WTC11 (cell line): ENCODE measurements around the gene CGNL1. TPM values are rescaled to one million over a fixed set of nuclear protein-coding genes. Genes with fewer than 3 reads are reported as not detected.

ENCODE experiments used
- ATAC-seq: fragments of 200-7000 bp; cut with Tn5 transposase; 2 replicates; pipeline ENCODE4 v1.10.0; 2021; ENCODE audit warnings: mild to moderate bottlenecking, moderate library complexity
- CTCF ChIA-PET: fragments of 300-600 bp; sonication (Branson Sonifier 250); formaldehyde crosslinking; loops from one replicate; lab custom pipeline; 2021; ENCODE audit warnings: antibody characterized with exemption; lab: Charles Lee
- POLR2A ChIA-PET: fragments of 350-600 bp; sonication (Branson Sonifier 250); formaldehyde crosslinking; loops from one replicate; lab custom pipeline; 2021; ENCODE audit warnings: antibody characterized with exemption; lab: Charles Lee
- DNase-seq: peaks from one replicate; pipeline ENCODE4 v3.0.0; 2021; ENCODE audit warnings: low spot score
- H3K27ac Mint-ChIP-seq: 2 replicates; pipeline ENCODE4 v1.8.0; 2021; ENCODE audit warnings: mixed read lengths
- H3K27me3 Mint-ChIP-seq: 2 replicates; pipeline ENCODE4 v1.8.0; 2021; ENCODE audit warnings: low read depth, mild to moderate bottlenecking, moderate library complexity, mixed read lengths
- H3K36me3 Mint-ChIP-seq: 2 replicates; pipeline ENCODE4 v1.8.0; 2021; ENCODE audit warnings: mixed read lengths
- H3K4me1 Mint-ChIP-seq: 2 replicates; pipeline ENCODE4 v1.8.0; 2022; ENCODE audit warnings: mixed read lengths
- H3K4me3 Mint-ChIP-seq: 2 replicates; pipeline ENCODE4 v1.8.0; 2021; ENCODE audit warnings: mild to moderate bottlenecking, moderate library complexity, mixed read lengths
- H3K9me3 Mint-ChIP-seq: 2 replicates; pipeline ENCODE4 v1.8.0; 2021; ENCODE audit warnings: mixed read lengths
- CBFB ChIP-seq: sonication (generic); formaldehyde crosslinking; IDR thresholded peaks from 2 replicates; pipeline ENCODE4 v1.8.1; 2022; ENCODE audit warnings: mild to moderate bottlenecking, low read depth, missing genetic modification reagents
- CREM ChIP-seq: sonication (generic); formaldehyde crosslinking; IDR thresholded peaks from 2 replicates; pipeline ENCODE4 v1.8.1; 2022; ENCODE audit warnings: mild to moderate bottlenecking, missing genetic modification reagents, moderate library complexity
- ERG ChIP-seq: fragments of 250-450 bp; sonication (Bioruptor Pico); IDR thresholded peaks from 2 replicates; pipeline ENCODE4 v1.8.0; 2021; ENCODE audit warnings: mild to moderate bottlenecking
- ESRRA ChIP-seq: sonication (generic); formaldehyde crosslinking; IDR thresholded peaks from 2 replicates; pipeline ENCODE4 v1.8.1; 2022; ENCODE audit warnings: mild to moderate bottlenecking, missing genetic modification reagents, borderline replicate concordance
- IRF1 ChIP-seq: sonication (generic); formaldehyde crosslinking; IDR thresholded peaks from 2 replicates; pipeline ENCODE4 v1.8.0; 2023; ENCODE audit warnings: missing genetic modification reagents
- NR3C1 ChIP-seq: sonication (generic); formaldehyde crosslinking; conservative IDR thresholded peaks from 2 replicates; pipeline ENCODE4 v1.8.1; 2023; ENCODE audit warnings: low read depth, mild to moderate bottlenecking, missing genetic modification reagents
- PRDM15 ChIP-seq: sonication (generic); formaldehyde crosslinking; IDR thresholded peaks from 2 replicates; pipeline ENCODE4 v1.8.0; 2022; ENCODE audit warnings: missing genetic modification reagents
- SMAD3 ChIP-seq: sonication (generic); formaldehyde crosslinking; IDR thresholded peaks from 2 replicates; pipeline ENCODE4 v1.8.0; 2022; ENCODE audit warnings: missing genetic modification reagents, mild to moderate bottlenecking, borderline replicate concordance
- ZMAT4 ChIP-seq: fragments of 250-450 bp; sonication (Bioruptor Pico); IDR thresholded peaks from 2 replicates; pipeline ENCODE4 v1.9.0; 2021; ENCODE audit warnings: mild to moderate bottlenecking
- ZNF121 ChIP-seq: sonication (generic); formaldehyde crosslinking; IDR thresholded peaks from 2 replicates; pipeline ENCODE4 v1.8.0; 2023; ENCODE audit warnings: missing genetic modification reagents
- ZNF219 ChIP-seq: sonication (generic); formaldehyde crosslinking; IDR thresholded peaks from 2 replicates; pipeline ENCODE4 v1.8.0; 2023; ENCODE audit warnings: missing genetic modification reagents, mild to moderate bottlenecking, borderline replicate concordance
- ZNF232 ChIP-seq: sonication (generic); formaldehyde crosslinking; IDR thresholded peaks from 2 replicates; pipeline ENCODE4 v1.8.0; 2022; ENCODE audit warnings: mild to moderate bottlenecking, missing genetic modification reagents
- ZNF263 ChIP-seq: sonication (generic); formaldehyde crosslinking; IDR thresholded peaks from 2 replicates; pipeline ENCODE4 v1.8.1; 2022; ENCODE audit warnings: low read depth, mild to moderate bottlenecking, moderate library complexity, missing genetic modification reagents
- ZNF512 ChIP-seq: sonication (generic); formaldehyde crosslinking; IDR thresholded peaks from 2 replicates; pipeline ENCODE4 v1.8.1; 2022; ENCODE audit warnings: missing genetic modification reagents, borderline replicate concordance
- total RNA-seq: library from RNA; stranded (reverse); gene quantifications from 3 replicates; pipeline ENCODE4 v1.2.3, GENCODE V29; 2021
- TF ChIP-seq, protein P1 (sequence below): fragments of 250-450 bp; sonication (Bioruptor Pico); IDR thresholded peaks from 2 replicates; pipeline ENCODE4 v1.9.0; 2021; ENCODE audit warnings: mild to moderate bottlenecking, borderline replicate concordance
- TF ChIP-seq, protein P2 (sequence below): sonication (generic); formaldehyde crosslinking; IDR thresholded peaks from 2 replicates; pipeline ENCODE4 v1.8.1; 2023; ENCODE audit warnings: mild to moderate bottlenecking, missing genetic modification reagents, moderate library complexity

CGNL1 gene
- total RNA-seq, 1 experiment from 2014 or later: 57.3 TPM

DNA sequence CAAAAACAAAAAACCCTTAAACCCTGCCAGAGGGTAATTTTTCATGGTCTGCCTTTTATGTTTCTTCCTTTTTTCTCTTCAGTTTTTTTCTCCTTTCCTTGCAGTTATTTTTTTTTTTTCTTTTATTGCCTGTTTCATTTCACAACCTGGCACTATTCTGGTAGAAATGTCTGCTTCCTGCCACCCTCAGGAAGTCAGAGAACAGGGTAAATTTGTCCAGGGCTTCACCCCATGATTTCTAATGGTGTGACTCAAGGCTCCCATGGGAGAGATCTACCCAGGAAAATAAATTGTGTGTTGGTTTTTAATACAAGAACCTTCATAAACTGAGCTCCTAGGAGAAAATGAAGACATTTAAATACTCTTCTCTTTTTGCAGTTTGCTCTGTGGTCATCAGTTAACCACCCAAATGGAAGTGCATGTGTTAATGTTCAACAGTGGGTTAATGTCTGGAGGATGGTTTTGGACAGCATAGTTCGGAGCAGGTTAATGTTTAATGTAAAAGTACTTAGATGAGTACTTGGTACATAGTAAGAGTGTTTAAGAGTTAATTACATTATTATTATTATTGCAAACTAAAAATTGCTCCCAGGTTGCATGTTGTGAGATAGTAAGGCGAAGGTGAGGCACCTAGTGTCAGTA lies 45.9 kb downstream of the CGNL1 start:
- DNase-seq: no peak
- Mint-ChIP-seq H3K27ac (peak overlapping the region; percentile 75; the same call in 1 of the 2 replicates), H3K9me3 (no peaks in the 10 kb centered on the region), H3K4me3 (no peak overlapping the region), H3K27me3 (no peaks in the 10 kb centered on the region), H3K4me1 (peaks cover 62% of the 10 kb centered on the region), H3K36me3 (peaks cover 11% of the 10 kb centered on the region)
- TF ChIP-seq ZNF232 (CRISPR knock-in tag) (no peak), ZNF219 (CRISPR knock-in tag) (no peak), ZNF263 (CRISPR knock-in tag) (no peak), ZNF512 (no peak), ESRRA (CRISPR knock-in tag) (no peak)
- TF ChIP-seq, protein P1, sequence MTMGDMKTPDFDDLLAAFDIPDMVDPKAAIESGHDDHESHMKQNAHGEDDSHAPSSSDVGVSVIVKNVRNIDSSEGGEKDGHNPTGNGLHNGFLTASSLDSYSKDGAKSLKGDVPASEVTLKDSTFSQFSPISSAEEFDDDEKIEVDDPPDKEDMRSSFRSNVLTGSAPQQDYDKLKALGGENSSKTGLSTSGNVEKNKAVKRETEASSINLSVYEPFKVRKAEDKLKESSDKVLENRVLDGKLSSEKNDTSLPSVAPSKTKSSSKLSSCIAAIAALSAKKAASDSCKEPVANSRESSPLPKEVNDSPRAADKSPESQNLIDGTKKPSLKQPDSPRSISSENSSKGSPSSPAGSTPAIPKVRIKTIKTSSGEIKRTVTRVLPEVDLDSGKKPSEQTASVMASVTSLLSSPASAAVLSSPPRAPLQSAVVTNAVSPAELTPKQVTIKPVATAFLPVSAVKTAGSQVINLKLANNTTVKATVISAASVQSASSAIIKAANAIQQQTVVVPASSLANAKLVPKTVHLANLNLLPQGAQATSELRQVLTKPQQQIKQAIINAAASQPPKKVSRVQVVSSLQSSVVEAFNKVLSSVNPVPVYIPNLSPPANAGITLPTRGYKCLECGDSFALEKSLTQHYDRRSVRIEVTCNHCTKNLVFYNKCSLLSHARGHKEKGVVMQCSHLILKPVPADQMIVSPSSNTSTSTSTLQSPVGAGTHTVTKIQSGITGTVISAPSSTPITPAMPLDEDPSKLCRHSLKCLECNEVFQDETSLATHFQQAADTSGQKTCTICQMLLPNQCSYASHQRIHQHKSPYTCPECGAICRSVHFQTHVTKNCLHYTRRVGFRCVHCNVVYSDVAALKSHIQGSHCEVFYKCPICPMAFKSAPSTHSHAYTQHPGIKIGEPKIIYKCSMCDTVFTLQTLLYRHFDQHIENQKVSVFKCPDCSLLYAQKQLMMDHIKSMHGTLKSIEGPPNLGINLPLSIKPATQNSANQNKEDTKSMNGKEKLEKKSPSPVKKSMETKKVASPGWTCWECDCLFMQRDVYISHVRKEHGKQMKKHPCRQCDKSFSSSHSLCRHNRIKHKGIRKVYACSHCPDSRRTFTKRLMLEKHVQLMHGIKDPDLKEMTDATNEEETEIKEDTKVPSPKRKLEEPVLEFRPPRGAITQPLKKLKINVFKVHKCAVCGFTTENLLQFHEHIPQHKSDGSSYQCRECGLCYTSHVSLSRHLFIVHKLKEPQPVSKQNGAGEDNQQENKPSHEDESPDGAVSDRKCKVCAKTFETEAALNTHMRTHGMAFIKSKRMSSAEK (CRISPR knock-in tag): no peak
- POLR2A ChIA-PET: no interaction called here
- ATAC-seq: no peak
- CTCF ChIA-PET: no interaction called here

DNA sequence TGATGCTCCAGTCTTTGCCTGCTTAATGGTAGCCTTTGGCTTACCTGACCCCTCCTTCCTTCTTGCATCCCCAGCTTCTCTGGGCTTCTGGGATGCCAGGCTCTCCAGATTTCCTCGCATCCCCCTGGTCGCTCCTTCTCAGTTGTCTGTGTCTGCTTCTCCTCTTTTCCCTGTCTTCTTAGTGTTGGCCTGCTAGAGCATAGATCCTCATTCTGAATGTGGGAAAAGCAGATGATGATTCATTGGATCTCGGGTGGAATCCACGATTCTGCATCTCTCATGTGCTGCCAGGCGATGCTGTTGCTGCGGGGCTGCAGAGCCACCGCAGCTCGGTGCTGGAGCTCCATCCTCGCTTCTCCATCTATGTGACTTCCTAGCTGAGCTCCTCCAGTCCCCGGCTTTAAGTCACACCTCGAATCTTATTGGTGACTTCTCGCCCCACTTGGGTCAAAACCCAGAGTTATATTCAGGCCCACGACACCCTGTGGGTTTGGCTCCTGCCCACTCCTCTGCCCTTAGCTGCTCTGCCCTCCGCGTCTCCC lies 47.4 kb downstream of the CGNL1 start:
- no peak for ATAC-seq
- Mint-ChIP-seq H3K4me1 (peaks cover 66% of the 10 kb centered on the region), H3K4me3 (no peak overlapping the region), H3K27me3 (no peaks in the 10 kb centered on the region), H3K36me3 (peaks cover 11% of the 10 kb centered on the region), H3K9me3 (no peaks in the 10 kb centered on the region), H3K27ac (peak overlapping the region; percentile 58)
- no peak for TF ChIP-seq IRF1 (CRISPR knock-in tag)
- DNase-seq: no peak
- ChIA-PET POLR2A (no interaction called here), CTCF (interaction anchor here (0.7 kb wide), 1 partner anchor 39 kb away, joined by 3 read pairs; no protein-coding TSS in a partner anchor)

GRCh38 chr15:57424628-57425405 lies 48.5 kb downstream of the CGNL1 start:
- CTCF ChIA-PET: no interaction called here
- H3K27ac Mint-ChIP-seq: no peak overlapping the region
- TF ChIP-seq PRDM15 (CRISPR knock-in tag) (no peak), CBFB (CRISPR knock-in tag) (no peak), ERG (CRISPR knock-in tag) (no peak), CREM (CRISPR knock-in tag) (no peak), ZMAT4 (CRISPR knock-in tag) (no peak), NR3C1 (no peak), ZNF121 (CRISPR knock-in tag) (no peak), SMAD3 (CRISPR knock-in tag) (no peak)
- TF ChIP-seq, protein P2, sequence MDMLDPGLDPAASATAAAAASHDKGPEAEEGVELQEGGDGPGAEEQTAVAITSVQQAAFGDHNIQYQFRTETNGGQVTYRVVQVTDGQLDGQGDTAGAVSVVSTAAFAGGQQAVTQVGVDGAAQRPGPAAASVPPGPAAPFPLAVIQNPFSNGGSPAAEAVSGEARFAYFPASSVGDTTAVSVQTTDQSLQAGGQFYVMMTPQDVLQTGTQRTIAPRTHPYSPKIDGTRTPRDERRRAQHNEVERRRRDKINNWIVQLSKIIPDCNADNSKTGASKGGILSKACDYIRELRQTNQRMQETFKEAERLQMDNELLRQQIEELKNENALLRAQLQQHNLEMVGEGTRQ (CRISPR knock-in tag): no peak

More at GRCh38 chr15:57424628-57425405, 48.5 kb downstream of the CGNL1 start:
- no peak for ATAC-seq
- DNase-seq: no peak
- no peak overlapping the region for H3K4me3 Mint-ChIP-seq
- no peaks in the 10 kb centered on the region for H3K9me3 Mint-ChIP-seq
- no peaks in the 10 kb centered on the region for H3K27me3 Mint-ChIP-seq
- H3K4me1 Mint-ChIP-seq: peaks cover 75% of the 10 kb centered on the region
- peaks cover 8% of the 10 kb centered on the region; the same call in 1 of the 2 replicates for H3K36me3 Mint-ChIP-seq
- POLR2A ChIA-PET: no interaction called here
